ENCODE data around the gene ESRRA. TPM values are rescaled to one million over a fixed set of nuclear protein-coding genes. Genes with fewer than 3 reads are reported as not detected.

Gene ESRRA
- total RNA-seq, 1 experiment from 2014 or later: 111 TPM

DNA sequence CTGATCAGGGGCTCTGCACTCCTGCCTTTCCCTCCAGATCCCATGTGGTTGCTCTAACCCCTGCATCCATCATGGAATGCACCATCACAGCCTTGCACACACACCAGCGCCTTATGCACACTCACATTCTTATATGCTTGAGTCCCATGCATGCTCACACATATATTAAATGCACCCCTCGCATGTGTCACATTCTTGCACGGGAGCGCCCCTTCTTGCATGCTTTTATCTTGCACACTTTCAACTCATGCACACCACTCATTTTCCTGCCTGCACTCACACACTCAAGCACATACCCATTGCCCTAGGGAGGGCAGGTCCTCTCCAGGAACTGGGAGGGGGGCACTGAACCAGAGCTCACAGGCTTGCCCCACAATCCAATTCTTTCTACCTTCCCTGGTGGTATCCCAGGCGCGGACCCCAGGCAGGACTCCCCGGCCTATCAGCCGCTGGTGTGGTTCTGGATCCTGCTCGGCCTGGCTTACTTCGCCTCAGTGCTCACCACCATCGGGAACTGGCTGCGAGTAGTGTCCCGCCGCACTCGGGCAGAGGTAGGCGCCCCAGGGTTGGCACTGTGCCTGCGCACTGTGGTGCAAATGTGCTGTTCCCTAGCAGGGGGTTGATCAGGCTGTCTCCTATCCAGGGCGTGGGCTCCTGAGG, 7.5 kb upstream of the ESRRA start:
- Histone ChIP-seq H3K4me1 (ENCODE audit: insufficient read depth, low read length) (peaks cover 23% of the 10 kb centered on the region), H4K20me1 (ENCODE audit: low read length) (no peaks in the 10 kb centered on the region), H3K27ac (ENCODE audit: low read length) (no peak overlapping the region), H3K27me3 (ENCODE audit: low read length) (peaks cover 18% of the 10 kb centered on the region), H3K9me2 (replicated peaks; ENCODE audit: low read length) (no peaks in the 10 kb centered on the region), H3K9me3 (ENCODE audit: low read length) (no peaks in the 10 kb centered on the region), H3K9ac (ENCODE audit: low read length) (no peak overlapping the region), H3K4me3 (ENCODE audit: low read length) (no peak overlapping the region), H2AFZ (ENCODE audit: low read length) (no peak overlapping the region), H3K4me2 (ENCODE audit: low read length) (no peak overlapping the region), H3F3A (ENCODE audit: low read length, unreplicated experiment) (no peaks in the 10 kb centered on the region), H3K36me3 (ENCODE audit: low read depth, low read length) (no peaks in the 10 kb centered on the region), H3K79me2 (ENCODE audit: low read length) (no peaks in the 10 kb centered on the region)
- DNase-seq (no peak), ATAC-seq (no peak)
- no peak for TF ChIP-seq EZH2 (IDR thresholded peaks at IDR 0.05; ENCODE audit: low read length, unreplicated experiment)
- TF ChIP-seq CTCF (conservative IDR thresholded peaks at IDR 0.05; ENCODE audit: low read depth, low read length): no peak
- no peak for TF ChIP-seq EZH2phosphoT487 (IDR thresholded peaks at IDR 0.05; ENCODE audit: borderline replicate concordance, low read length)
- POLR2A ChIA-PET (ENCODE audit: unreplicated experiment): no interaction called here
- intact Hi-C loops (cut with micrococcal nuclease): no loop called here
- no TSS peak for BruUV-seq (replicated peaks)
- CTCF ChIA-PET: no interaction called here

DNA sequence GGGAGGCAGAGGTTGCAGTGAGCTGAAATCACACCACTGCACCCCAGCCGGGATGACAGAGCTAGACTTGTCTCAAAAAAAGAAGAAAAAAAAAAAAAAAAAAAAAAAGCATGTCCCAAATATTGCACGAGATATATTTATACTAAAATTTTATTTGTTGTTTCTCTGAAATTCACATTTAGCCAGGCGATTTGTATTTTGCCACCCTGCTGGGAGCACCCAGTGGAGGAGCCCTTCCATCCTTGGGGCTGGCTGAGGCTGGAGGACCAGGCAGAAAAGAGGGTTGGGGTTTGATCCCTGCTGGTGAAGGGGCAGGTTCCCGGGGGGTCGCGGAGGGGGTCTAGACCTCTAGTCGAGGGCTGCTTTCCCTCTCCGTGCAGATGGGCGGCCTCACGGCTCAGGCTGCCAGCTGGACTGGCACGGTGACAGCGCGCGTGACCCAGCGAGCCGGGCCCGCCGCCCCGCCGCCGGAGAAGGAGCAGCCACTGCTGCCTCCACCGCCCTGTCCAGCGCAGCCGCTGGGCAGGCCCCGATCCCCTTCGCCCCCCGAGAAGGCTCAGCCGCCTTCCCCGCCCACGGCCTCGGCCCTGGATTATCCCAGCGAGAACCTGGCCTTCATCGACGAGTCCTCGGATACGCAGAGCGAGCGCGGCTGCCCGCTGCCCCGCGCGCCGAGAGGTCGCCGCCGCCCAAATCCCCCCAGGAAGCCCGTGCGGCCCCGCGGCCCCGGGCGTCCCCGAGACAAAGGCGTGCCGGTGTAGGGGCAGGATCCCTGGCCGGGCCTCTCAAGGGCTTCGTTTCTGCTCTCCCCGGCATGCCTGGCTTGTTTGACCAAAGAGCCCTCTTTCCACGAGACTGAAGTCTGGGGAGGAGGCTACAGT, 6.1 kb upstream of the ESRRA start:
- CTCF ChIA-PET: no interaction called here
- Histone ChIP-seq H3K4me1 (ENCODE audit: insufficient read depth, low read length) (peaks cover 28% of the 10 kb centered on the region), H3K9me2 (replicated peaks; ENCODE audit: low read length) (no peaks in the 10 kb centered on the region), H4K20me1 (ENCODE audit: low read length) (no peaks in the 10 kb centered on the region), H3K4me3 (ENCODE audit: low read length) (peak overlapping the region; percentile 64), H3K27me3 (ENCODE audit: low read length) (peaks cover 18% of the 10 kb centered on the region), H3K79me2 (ENCODE audit: low read length) (no peaks in the 10 kb centered on the region), H2AFZ (ENCODE audit: low read length) (peak overlapping the region; percentile 82), H3F3A (ENCODE audit: low read length, unreplicated experiment) (no peaks in the 10 kb centered on the region), H3K27ac (ENCODE audit: low read length) (no peak overlapping the region), H3K4me2 (ENCODE audit: low read length) (peak overlapping the region; percentile 90), H3K9me3 (ENCODE audit: low read length) (no peaks in the 10 kb centered on the region), H3K36me3 (ENCODE audit: low read depth, low read length) (no peaks in the 10 kb centered on the region), H3K9ac (ENCODE audit: low read length) (no peak overlapping the region)
- DNase-seq (no peak), ATAC-seq (0 out of 2 replicates have a peak, but pooled peaks have one; percentile 1)
- intact Hi-C loops (cut with micrococcal nuclease): no loop called here
- POLR2A ChIA-PET (ENCODE audit: unreplicated experiment): no interaction called here
- BruUV-seq (replicated peaks): no TSS peak
- TF ChIP-seq EZH2phosphoT487 (IDR thresholded peaks at IDR 0.05; ENCODE audit: borderline replicate concordance, low read length) (0 out of 2 replicates have a peak, but pooled peaks have one; percentile 26), EZH2 (IDR thresholded peaks at IDR 0.05; ENCODE audit: low read length, unreplicated experiment) (no peak), CTCF (conservative IDR thresholded peaks at IDR 0.05; ENCODE audit: low read depth, low read length) (no peak)
